HuH-7 (cell line): Measurements from ENCODE around the gene ELOVL6.
"Not testable (repeated sequence)": the region's sequence is repeated elsewhere in the genome, so short reads cannot be mapped to it uniquely, and the experiment has no call there.

ENCODE experiments used
- DNase-seq: peaks from one replicate; pipeline ENCODE4 v3.0.0; 2011; ENCODE audit warnings: low spot score

The ELOVL6 gene

DNA sequence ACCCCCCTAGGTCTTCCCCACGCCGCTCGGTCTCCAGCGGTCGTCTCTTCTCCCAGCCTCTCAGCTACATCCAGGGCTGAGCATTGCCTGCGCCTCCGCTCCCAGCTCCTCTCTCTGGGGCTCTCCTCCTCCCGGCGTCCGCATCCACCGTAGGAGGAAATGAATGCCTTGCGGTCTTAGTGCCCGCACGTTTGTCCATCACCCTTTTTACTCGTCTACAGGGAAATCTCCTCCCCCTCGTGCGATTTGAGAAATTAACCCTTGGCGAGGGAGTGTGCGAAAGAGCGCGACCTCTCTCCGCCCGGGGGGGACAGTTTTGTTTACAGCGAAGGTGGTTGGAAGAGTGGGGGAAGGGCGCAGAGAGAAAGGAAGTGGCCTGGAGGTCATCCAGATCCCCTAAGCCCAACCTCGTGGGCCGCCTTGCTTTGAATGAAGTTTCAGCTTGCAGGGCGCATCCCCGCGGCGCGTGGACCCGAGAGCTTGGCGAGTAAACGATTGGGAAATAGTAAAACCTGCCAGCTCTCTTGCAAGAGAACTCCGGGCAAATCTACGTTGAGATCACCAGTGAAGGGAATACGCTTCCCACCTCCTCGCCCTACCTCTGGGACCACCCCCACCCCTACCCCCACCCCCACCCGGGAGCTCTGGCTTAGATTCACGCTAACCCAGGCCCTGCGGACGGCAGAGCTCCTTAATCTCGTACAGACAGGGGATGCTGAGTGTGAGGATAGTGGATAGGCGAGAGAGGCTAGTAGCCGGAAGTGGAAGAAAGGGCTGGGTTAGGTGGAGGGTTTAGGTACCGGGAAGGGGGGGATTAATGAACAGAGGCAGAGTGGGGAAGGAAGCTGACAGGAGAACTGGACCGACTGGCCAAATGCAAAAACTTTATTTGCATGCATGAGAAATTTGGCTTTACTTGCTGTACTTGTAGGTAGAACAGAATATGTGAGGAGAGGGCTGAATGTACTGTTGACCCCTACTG, at the start of gene ELOVL6:
Gene ELOVL6, minus strand, starts transcription at position 181 of the 982 bp plus-strand sequence. CDS start 280 bp downstream, outside the sequence.
- DNase-seq, result peak; percentile 59

DNA sequence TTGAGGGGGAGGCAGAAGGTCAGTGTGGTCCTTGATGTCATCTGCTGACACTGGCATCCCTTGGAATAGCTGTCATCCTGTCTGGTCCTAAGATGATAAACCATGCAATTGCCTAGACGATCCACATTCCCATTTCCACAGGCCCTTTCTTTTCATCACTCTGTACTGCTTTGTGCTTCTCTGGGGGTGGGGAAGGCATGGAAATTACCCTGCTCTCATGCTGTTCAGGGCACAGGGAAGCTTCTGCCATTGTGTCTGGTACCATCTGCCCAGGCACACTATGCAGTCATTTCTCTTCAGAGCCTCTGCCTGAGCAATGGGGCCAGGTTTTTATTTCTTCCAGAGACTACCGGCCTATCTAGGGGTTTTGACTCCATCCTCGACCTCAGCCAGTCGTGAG, 49.7 kb upstream of the ELOVL6 start:
- no peak for DNase-seq

DNA sequence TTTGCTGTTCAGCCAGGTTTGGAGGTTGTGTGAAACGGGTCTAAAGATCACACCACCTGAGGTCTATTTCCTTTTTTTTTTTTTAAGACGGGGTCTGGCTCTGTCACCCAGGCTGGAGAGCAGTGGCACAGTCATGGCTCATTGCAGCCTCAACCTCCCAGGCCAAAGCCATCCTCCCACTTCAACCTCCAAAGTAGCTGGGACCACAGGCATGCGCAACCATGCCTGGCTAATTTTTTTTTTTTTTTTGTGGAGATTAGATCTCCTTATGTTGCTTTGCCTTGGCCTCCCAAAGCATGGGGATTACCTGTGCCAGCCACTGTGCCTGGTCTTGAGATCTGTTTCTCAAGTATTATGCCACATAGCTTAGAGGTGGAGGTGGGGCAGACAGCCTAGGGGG, 49.2 kb upstream of the ELOVL6 start:
- no peak for DNase-seq

DNA sequence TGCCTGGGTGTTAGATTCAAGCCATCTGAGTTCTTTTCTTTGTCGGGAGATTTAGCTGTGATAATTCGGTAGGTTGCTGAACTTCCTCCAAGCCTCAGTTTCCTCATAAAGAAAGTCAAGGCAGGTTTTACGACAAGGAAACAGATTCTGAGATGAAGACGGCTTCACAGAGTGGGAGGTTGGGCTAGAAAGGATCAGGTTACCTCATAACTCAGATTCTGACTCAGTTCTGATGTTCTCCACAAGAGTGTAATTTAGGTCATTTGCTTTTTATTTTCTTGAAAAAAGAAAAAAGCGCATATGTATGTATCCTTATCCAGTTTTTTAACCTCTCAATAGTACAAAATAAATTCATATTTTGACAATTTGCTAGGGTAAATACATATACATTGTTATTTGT, 47.2 kb upstream of the ELOVL6 start:
- DNase-seq, result no peak

DNA sequence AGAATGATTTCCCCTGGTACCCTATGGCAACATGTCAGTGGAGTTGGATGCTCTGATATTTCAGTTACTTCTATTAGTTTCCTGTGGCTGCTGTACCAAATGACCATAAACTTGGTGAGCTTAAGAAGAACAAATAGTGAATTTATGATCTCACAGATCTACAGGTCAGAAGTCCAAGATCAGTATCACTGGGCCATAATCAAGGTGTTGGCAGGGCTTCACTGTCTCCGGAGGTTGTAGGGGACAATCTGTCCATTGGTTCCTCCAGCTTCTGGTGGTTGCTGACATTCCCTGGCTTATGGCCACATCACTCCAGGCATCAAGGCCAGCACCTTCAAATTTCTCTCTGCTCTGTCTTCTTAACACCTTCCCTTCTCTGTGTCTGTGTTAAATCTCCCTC, 37.9 kb upstream of the ELOVL6 start:
- no peak for DNase-seq

GRCh38 chr4:110233581-110233980, 35.2 kb upstream of the ELOVL6 start:
- DNase-seq, result not testable (repeated sequence)

GRCh38 chr4:110231869-110232268, 33.5 kb upstream of the ELOVL6 start:
- no peak for DNase-seq

- DNase-seq, result no peak
These were observed 30.9 kb upstream of the ELOVL6 start for GRCh38 chr4:110229266-110229665.

- no peak for DNase-seq
These were observed 26.4 kb upstream of the ELOVL6 start for GRCh38 chr4:110224812-110225211.

DNA sequence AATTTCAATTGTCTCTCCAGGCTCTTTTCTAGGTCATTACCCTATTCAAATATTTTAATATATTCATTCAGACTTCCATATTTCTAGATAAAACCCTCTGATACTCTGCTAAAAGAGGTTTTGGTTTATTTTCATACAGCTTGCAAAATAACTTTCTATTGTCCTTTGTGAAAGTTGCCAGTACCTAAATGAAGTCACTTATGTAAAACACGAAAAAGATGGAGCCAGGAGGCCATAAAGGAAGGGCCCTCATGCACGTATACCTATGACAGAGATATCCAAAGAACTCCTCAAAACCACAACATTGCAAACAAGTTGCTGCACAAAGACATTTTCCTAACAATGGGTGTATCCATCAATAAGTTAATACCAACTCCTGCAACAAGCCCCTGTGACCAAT, 25.7 kb upstream of the ELOVL6 start:
- DNase-seq, result no peak

- DNase-seq, result not testable (repeated sequence)
These were observed 20.5 kb upstream of the ELOVL6 start for GRCh38 chr4:110218935-110219334.

- not testable (repeated sequence) for DNase-seq
These were observed 18.8 kb upstream of the ELOVL6 start for GRCh38 chr4:110217181-110217580.

- no peak for DNase-seq
These were observed 17.7 kb upstream of the ELOVL6 start for GRCh38 chr4:110216129-110216528.

- no peak for DNase-seq
These were observed 13.3 kb upstream of the ELOVL6 start for GRCh38 chr4:110211770-110212061.

DNA sequence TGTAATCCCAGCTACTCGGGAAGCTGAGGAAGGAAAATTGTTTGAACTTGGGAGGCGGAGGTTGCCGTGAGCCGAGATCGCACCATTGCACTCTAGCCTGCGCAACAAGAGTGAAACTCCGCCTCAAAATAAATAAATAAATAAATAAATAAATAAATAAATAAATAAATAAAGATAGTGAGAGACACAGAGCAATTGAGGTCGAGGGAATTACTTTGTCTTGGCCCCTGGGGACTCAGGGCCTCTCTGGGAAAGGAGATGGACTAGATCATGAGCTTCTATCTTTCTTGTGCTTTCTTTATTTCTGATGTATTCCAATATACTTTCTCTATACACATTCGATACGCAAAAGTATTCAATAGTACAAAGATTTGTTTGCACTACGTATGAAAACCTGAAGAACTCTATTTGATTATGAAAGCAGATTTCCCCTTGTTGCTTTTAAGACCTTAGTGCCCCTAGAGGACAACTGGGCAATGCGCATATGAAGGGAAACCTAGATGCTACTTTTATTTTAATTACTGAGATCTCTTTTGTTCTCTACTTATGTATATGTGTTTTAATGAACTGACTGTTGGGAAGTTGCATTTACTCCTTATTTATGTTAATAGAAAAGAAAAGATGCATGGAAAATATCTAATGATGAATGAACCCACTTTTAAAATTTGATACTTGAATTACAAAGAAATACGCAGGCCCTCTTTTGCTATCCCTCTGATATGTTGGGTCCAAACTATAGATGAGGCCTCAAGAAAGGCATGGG, 12.8 kb upstream of the ELOVL6 start:
- no peak for DNase-seq

DNA sequence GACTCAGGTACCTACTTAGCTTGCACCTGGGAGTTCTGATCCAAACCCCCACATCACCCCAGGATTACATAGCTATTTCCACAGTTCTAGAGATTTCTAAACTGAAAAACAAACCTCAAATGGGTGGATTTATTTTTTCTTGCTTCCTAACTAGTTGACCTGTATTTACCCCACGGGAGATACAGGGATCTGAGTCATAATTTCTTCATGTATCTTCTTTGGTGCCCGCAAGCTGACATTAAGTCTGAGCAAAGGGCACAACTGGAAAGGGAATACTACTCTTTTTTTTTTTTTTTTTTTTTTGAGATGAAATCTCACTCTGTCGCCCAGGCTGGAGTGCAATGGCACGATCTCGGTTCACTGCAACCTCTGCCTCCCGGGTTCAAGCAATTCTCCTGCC, 10.0 kb upstream of the ELOVL6 start:
- DNase-seq, result no peak

DNA sequence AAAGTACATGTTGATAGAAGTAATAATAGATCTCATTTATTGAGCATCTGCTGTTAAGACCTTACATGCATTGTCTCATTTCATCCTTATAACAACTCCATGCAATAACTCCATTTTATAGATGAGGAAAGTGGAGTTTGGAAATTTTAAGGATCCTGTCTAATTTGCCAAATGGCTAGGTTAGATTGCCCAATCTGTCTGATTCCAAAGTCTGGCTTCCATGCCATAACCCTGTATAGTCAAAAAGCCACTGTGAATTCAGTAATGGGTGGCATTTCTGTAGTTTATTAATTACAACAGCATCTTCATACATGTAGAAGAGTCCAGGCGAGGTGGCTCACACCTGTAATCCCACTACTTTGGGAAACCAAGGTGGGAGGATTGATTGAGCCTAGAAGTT, 8.8 kb upstream of the ELOVL6 start:
- no peak for DNase-seq

GRCh38 chr4:110202024-110202423, 3.6 kb upstream of the ELOVL6 start:
- DNase-seq, result no peak

GRCh38 chr4:110201502-110201901, 3.1 kb upstream of the ELOVL6 start:
- DNase-seq, result no peak

DNA sequence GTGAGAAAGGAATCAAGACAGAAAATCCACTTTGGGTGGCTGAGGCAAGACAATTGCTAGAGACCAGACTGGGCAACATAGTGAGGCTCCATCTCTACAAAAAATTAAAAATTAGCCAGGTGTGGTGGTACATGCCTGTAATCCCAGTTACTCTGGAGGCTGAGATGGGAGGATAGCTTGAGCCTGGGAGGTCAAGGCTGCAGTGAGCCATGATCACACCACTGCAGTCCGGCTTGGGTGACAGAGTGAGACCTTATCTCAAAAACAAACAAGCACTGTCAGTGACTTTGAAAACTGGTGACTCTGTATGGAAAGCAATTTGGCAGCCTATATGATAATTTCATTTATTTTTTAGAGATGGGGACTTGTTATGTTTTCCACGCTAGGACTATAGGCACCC, 2.3 kb upstream of the ELOVL6 start:
- DNase-seq, result no peak

DNA sequence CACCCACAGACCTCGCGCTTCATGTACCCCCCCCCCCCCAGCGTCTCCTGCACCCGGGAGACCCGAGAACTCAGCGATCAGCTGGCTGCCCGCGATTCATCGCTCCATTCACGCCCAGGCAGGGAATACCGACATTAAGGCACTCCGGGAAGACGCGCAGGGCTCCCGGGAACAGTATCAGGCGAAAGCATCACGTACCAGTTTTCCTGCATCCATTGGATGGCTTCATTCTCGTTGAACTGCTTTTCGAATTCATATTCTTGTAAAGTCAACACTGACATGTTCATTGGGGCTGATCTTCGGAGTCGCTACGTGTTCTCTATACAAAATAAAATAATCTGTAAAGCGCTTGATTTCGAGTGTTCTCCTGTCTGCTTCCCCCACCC, 373 bp downstream of the ELOVL6 start:
- DNase-seq, result no peak

GRCh38 chr4:110197529-110198042, 829 bp downstream of the ELOVL6 start:
- DNase-seq, result no peak

- DNase-seq, result no peak
These were observed 1.4 kb downstream of the ELOVL6 start for GRCh38 chr4:110196871-110197528.
